ENCODE measurements around the gene ITPRID2.
A peak's percentile ranks its signal among the peaks of the same experiment; 100 is the strongest.

Gene ITPRID2

GRCh38 chr2:181891258-181891965 lies at the start of gene ITPRID2:
Gene ITPRID2 (plus strand): TSS chr2:181891730. CDS start chr2:181892067, 337 bp downstream.
- peak; percentile 79 to 82 for DNase-seq

- peak in 1 of 2 donors; percentile 47 for DNase-seq
Observed at GRCh38 chr2:181844551-181845290, 46.8 kb upstream of the ITPRID2 start.

DNA sequence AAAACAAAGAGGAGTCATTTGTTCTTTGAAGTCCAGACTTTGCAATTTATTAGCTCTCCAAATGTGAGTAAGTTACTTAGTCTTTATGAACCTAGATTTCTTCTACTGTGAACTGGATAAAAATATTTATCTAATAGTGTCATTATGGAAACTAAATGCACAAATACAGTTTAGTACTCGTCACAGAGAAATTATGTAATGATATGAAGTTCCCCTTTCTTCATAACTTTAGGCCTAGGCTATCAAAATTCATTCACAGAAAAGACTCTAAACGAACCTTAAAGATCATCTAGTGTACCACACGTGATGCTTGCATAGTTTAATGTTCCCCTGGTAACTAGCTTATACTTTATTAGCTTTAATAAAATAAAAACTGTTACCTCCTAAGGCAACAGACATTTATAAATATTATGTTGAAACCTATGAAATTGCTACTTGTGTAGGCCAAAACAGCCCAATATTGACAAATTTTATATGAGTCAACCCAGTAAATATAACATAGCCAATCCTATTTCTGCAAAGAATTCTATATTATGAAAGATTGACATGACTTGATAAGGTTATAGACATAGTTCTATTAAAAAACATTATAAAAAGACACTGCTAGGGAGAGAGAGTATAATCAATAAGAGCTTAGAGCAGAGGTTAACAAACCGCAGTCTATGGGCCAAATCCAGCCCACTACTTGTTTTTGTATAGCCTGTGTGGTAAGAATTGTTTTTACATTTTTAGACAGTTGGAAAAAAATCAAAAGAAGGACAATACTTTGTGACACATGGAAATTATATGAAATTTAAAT lies 44.9 kb upstream of the ITPRID2 start:
- no peak for DNase-seq

GRCh38 chr2:181847198-181847556 lies 44.4 kb upstream of the ITPRID2 start:
- no peak for DNase-seq

GRCh38 chr2:181847702-181848101 lies 43.8 kb upstream of the ITPRID2 start:
- DNase-seq = no peak

- no peak for DNase-seq
Observed at GRCh38 chr2:181848261-181848886, 43.2 kb upstream of the ITPRID2 start.

GRCh38 chr2:181849601-181850000 lies 41.9 kb upstream of the ITPRID2 start:
- no peak for DNase-seq

- DNase-seq = no peak
Observed at GRCh38 chr2:181850936-181851560, 40.5 kb upstream of the ITPRID2 start.

DNA sequence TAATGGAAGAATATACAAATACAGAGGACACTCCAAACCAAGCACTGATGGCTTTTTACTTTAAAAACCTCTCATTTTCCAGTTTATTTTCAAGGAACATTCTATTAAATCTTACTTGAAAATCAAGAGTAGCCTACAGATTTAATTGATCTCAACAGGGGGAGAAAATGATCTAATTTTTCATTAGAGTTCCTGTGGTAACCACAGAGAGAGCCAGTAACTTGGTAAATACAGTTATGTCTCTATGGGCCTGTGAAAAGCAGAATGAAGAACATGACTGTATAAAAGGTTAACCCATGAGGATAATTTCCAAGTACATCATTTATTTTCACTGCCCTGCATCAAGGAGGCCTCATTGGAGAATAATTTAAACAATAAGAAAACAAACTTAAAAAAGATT lies 39.8 kb upstream of the ITPRID2 start:
- DNase-seq = no peak

DNA sequence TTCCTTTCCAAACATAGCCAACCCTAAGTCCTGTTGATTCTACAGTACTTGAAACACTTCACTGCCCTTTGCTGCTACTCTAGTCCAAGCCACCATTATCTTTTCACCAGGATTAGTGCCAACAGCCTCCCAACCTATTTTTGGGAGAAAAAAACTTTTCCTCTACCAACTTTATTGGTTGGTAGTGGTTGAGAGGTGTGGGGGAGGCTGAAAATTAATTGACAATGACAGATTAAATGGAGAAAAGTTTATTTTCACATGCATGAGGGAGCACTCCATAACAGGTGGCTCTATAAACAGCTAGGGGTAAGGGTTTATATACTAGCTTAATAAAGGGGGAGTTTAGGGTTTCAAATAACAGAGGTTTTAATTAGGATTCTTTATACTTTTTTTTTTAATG lies 37.8 kb upstream of the ITPRID2 start:
- DNase-seq = no peak

GRCh38 chr2:181857483-181857882 lies 34.0 kb upstream of the ITPRID2 start:
- no peak for DNase-seq

- no peak for DNase-seq
Observed at GRCh38 chr2:181858600-181858999, 32.9 kb upstream of the ITPRID2 start.

GRCh38 chr2:181859123-181859522 lies 32.4 kb upstream of the ITPRID2 start:
- DNase-seq = no peak

DNA sequence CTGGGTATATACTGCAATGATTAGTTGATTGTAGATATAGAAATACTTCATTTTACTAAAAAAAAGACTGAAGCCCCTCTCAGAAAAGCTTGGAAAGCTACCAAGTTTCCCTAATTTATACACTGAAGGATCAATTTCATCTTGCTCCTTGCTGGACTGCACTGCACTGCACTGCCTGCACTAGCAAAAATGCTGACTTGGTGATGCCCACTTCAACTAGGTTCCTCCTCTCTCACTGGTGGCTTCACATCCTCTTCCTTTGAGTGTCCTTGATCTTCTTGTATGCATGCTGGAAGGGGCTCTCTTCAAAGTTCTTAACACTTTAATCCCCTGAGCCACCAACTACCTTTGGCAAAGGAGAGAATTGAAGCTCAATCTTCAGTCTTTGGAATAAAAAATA lies 31.7 kb upstream of the ITPRID2 start:
- DNase-seq = no peak

DNA sequence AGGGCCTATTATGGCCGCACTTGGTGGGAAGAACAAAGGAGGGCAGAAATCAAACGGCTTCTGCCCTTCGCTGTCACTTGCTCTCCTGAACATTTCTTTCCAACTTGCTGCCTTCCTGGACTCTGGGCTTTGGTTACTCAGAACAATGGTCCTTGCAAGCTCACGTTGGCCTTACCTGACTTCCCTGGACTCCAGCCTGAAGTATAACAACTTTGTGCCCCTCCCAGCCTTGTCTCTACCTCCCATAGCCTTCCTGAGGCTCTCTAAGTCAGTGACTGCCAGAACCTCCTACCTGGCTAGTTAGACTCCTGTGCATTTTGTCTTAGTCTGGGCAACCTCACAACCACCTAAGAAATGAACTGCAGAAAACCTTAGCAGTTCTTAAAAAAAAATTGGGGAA lies 30.2 kb upstream of the ITPRID2 start:
- no peak for DNase-seq

DNA sequence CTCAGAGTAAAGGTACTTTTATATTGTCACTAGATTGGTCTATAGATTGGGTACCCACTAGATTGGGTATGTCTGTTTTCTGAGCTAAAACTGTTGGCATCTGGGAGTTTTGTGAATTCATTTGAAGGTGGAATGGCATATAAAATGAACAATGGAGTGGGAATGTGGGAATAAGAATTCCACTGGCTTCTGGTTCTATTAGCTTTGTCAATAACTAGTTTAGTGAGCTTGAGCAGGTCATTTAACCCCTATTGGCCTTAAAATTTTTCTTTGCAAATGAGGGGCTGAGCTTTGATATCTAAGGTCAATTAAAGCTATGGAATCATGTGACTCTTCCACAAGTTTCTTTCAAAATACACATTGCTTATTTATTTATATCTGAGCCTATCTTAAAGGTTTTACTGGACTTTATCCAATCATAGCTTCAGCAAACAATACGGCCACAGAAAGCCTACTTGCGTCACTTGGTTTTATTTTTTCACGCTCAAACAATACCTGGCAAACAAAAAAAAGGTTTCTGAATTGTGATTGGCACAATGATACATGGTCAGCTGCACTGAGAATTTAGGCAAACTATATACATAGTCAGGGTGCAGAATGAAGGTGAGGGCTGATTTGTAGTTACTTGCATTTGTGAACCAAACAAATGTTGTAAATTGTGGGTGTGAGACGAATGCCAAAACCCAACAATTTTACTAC lies 28.8 kb upstream of the ITPRID2 start:
- no peak for DNase-seq

DNA sequence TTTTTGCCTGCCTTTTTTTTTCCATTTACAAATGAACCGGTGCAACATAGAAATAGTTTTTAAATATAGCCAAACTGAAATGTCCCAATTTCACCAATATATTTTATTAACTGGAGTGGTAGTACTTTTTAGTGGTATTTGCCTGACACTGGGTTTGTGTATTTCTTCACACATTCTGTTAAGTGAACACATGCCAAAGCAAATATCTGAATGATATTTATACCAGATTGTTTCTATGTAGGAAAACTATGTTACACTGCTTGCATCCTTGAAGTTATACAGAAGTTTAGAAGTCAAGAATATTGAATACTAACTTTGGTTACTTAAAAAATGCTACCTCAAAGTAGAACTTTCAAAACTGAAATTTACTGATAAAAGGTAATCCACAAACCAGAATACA lies 19.4 kb upstream of the ITPRID2 start:
- DNase-seq = no peak

GRCh38 chr2:181876614-181877063 lies 14.9 kb upstream of the ITPRID2 start:
- DNase-seq = no peak

DNA sequence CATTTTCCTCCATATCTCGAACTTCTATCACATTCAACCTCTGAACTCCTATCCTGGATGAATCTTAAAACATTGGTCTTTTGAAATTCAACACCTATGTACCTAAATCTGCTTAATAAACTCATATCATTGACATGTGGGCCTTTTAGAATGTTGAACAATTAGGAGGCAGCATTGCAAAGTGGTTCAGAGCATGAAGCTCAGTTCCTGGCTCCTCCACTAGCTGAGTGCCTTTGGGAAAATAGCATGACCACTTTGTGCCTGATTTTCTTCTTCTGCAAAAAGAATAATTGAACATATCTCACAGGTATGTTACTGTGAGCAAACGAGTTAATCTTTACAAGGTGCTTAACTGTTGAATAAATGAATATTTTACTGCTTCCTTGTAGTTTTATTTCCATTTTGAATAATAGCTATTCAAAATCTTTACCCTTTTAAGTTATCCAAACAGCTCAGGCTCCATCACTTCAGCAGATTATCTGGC lies 14.3 kb upstream of the ITPRID2 start:
- DNase-seq = no peak

DNA sequence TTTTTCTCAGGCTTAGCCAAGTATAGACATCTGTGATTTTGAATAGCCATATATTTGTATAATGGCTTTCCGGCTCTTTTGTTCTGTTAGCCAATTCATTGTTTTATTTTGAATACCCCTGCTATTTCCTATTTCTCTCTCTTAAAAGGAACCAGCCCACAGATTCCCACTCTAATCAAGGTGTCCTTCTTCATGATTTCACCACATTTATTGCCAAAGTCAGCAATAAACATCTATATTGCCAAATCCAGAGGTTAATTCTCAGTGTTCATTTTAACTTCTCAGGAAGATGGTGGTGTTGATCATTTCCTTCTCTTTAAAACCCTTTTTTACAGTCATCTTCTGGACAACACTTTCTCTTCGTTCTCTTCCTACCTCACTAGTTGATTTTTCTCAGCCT lies 13.1 kb upstream of the ITPRID2 start:
- no peak for DNase-seq

- no peak for DNase-seq
Observed at GRCh38 chr2:181879295-181879694, 12.2 kb upstream of the ITPRID2 start.
